Gastrocnemius medialis (tissue), 4 donors: Measurements from ENCODE around the gene C5AR1. TPM values are rescaled to one million over a fixed set of nuclear protein-coding genes. Genes with fewer than 3 reads are reported as not detected.
"Not testable (repeated sequence)": the region's sequence is repeated elsewhere in the genome, so short reads cannot be mapped to it uniquely, and the experiment has no call there.

Source experiments
- ATAC-seq, 2 donors: fragments of 150-250 bp; one replicate each; pipeline ENCODE4 v1.9.1; 2016
- DNase-seq, 2 donors: peaks; one replicate each; pipeline ENCODE4 v3.0.0-alpha.2; 2019
- H3K27ac ChIP-seq, 4 donors: fragments of 200-600 bp; sonication (generic); 1 replicate in 1 of 4; 2 replicates in 3 of 4; pipeline ENCODE4 v1.5.1; 2016 to 2018; ENCODE audit warnings: mild to moderate bottlenecking in 2 of 4, moderate library complexity in 1 of 4
- H3K27me3 ChIP-seq, 3 donors: fragments of 200-600 bp; sonication (generic) in 2 of 3; 1 replicate in 1 of 3; 2 replicates in 2 of 3; pipeline versions ENCODE4 v1.5.1 to v1.6.0; 2016 to 2019; ENCODE audit warnings: mild to moderate bottlenecking in 1 of 3, moderate library complexity in 1 of 3
- H3K36me3 ChIP-seq, 2 donors: fragments of 200-600 bp; sonication (generic) in 1 of 2; one replicate each; pipeline ENCODE4 v1.5.1; 2017 to 2018
- H3K4me1 ChIP-seq, 2 donors: fragments of 200-600 bp; sonication (generic) in 1 of 2; one replicate each; pipeline ENCODE4 v1.5.1; 2016 to 2017; ENCODE audit warnings: mild to moderate bottlenecking in 2 of 2
- H3K4me3 ChIP-seq, 4 donors: fragments of 200-600 bp; sonication (generic) in 3 of 4; 1 replicate in 1 of 4; 2 replicates in 3 of 4; pipeline ENCODE4 v1.5.1; 2016 to 2019; ENCODE audit warnings: mild to moderate bottlenecking in 2 of 4
- H3K9me3 ChIP-seq, 3 donors: fragments of 200-600 bp; sonication (generic) in 2 of 3; 1 replicate in 1 of 3; 2 replicates in 2 of 3; pipeline ENCODE4 v1.5.1; 2016 to 2019
- CTCF ChIP-seq, 5 experiments: fragments of 450-650 bp in 3 of 5; fragments of 200-600 bp in 2 of 5; sonication (generic) in 2 of 5; IDR thresholded peaks in 4 of 5; conservative IDR thresholded peaks in 1 of 5; 1 replicate in 4 of 5; 2 replicates in 1 of 5; pipeline ENCODE4 v1.5.1; 2016 to 2019; ENCODE audit warnings: antibody characterized with exemption in 5 of 5, mild to moderate bottlenecking in 3 of 5, moderate library complexity in 3 of 5
- POLR2A ChIP-seq, 2 donors: fragments of 450-650 bp; IDR thresholded peaks; one replicate each; pipeline ENCODE4 v1.6.1; 2017; ENCODE audit warnings: antibody characterized with exemption in 2 of 2, mild to moderate bottlenecking in 2 of 2, moderate library complexity in 2 of 2
- in situ Hi-C, 4 donors: fragments of 200-750 bp; cut with MboI; loops; one replicate each; pipeline versions ENCODE4 v1.15.0 to v1.8.0; 2017; ENCODE audit warnings: low sequenced_read_pairs in 4 of 4
- intact Hi-C: fragments of 100-400 bp; cut with DNase I; formaldehyde crosslinking; loops from one replicate; pipeline ENCODE4 v1.15.1; 2023; ENCODE audit warnings: low total_unique reads
- total RNA-seq, 4 donors: library from RNA; depleted of rRNA; stranded (reverse); fragments of >200 nt; gene quantifications; one replicate each; pipeline versions ENCODE4 v1.1.0 to v1.2.3, GENCODE V29; 2016

The C5AR1 gene
- total RNA-seq, 4 donors from 2014 or later, result 0.27 to 3.7 (median 2.1) TPM

- TF ChIP-seq CTCF (IDR thresholded peaks at IDR 0.05 in 4 of 5, conservative IDR thresholded peaks at IDR 0.05 in 1 of 5) (no peak), POLR2A (IDR thresholded peaks at IDR 0.05) (no peak)
- Histone ChIP-seq H3K4me1 (no peaks in the 10 kb centered on the region), H3K27me3 (no peaks in the 10 kb centered on the region), H3K4me3 (no peak overlapping the region), H3K9me3 (no peaks in the 10 kb centered on the region), H3K36me3 (peaks cover 0 to 73% of the 10 kb centered on the region in 2 donors), H3K27ac (no peak overlapping the region)
- in situ Hi-C loops, result no loop called here
- intact Hi-C loops, result no loop called here
- DNase-seq (no peak), ATAC-seq (no peak)
Measured at GRCh38 chr19:47363758-47364531, 54.3 kb downstream of the C5AR1 start.

GRCh38 chr19:47365455-47365854 is 55.8 kb downstream of the C5AR1 start:
- H3K27me3 ChIP-seq, H3K27ac ChIP-seq, H3K4me1 ChIP-seq, in situ Hi-C loops, H3K9me3 ChIP-seq, H3K4me3 ChIP-seq, DNase-seq, intact Hi-C loops: not testable (repeated sequence)
- peaks cover 0 to 73% of the 10 kb centered on the region in 2 donors for H3K36me3 ChIP-seq
- ATAC-seq, result peak; percentile 33 to 49

GRCh38 chr19:47370045-47370611 is 60.5 kb downstream of the C5AR1 start:
- DNase-seq (no peak), ATAC-seq (no peak)
- Histone ChIP-seq H3K4me1 (no peaks in the 10 kb centered on the region), H3K27me3 (no peaks in the 10 kb centered on the region), H3K4me3 (no peak overlapping the region), H3K36me3 (peaks cover 0 to 68% of the 10 kb centered on the region in 2 donors), H3K27ac (no peak overlapping the region), H3K9me3 (no peaks in the 10 kb centered on the region)
- intact Hi-C loops (no loop called here), in situ Hi-C loops (no loop called here)
- TF ChIP-seq CTCF (IDR thresholded peaks at IDR 0.05 in 4 of 5, conservative IDR thresholded peaks at IDR 0.05 in 1 of 5) (no peak), POLR2A (IDR thresholded peaks at IDR 0.05) (no peak)

GRCh38 chr19:47371261-47371660 is 61.6 kb downstream of the C5AR1 start:
- ATAC-seq, result no peak
- no peak overlapping the region for H3K4me3 ChIP-seq
- H3K36me3 ChIP-seq, result peaks cover 0 to 73% of the 10 kb centered on the region in 2 donors
- no peak for TF ChIP-seq POLR2A (IDR thresholded peaks at IDR 0.05)
- no peaks in the 10 kb centered on the region for H3K4me1 ChIP-seq
- no peaks in the 10 kb centered on the region for H3K9me3 ChIP-seq
- in situ Hi-C loops (no loop called here), intact Hi-C loops (no loop called here)
- DNase-seq, result no peak
- H3K27me3 ChIP-seq, result no peaks in the 10 kb centered on the region
- H3K27ac ChIP-seq, result no peak overlapping the region

Other genes starting within 250 kb of the C5AR1 start
- 10 to 100 TPM; 16.2 to 31.7 (median 22.8) TPM for gene ZC3H4, start 196.1 kb upstream of the C5AR1 start, total RNA-seq
- gene SAE1, start 179.0 kb upstream of the C5AR1 start, total RNA-seq, result 10 to 100 TPM; 29.7 to 74.6 (median 46.4) TPM
- gene BBC3, start 78.7 kb upstream of the C5AR1 start, total RNA-seq, result 1 to 10 TPM; 3.4 to 7.6 (median 4.2) TPM
- gene CCDC9, start 53.3 kb upstream of the C5AR1 start, total RNA-seq, result 10 to 100 TPM; 13.1 to 22.7 (median 18.5) TPM
- gene INAFM1, start 35.0 kb upstream of the C5AR1 start, total RNA-seq, result 1 to 10 TPM; 3.9 to 8.5 (median 7.2) TPM
- gene C5AR2, start 22.3 kb downstream of the C5AR1 start, total RNA-seq, result under 1 TPM; 0.15 to 0.97 (median 0.32) TPM
- gene DHX34, start 39.5 kb downstream of the C5AR1 start, total RNA-seq, result 10 to 100 TPM; 14.3 to 19.3 (median 14.7) TPM
- 1 to 10 TPM in 3 of 4 donors, under 1 TPM in 1; 0.24 to 5.4 (median 2.2) TPM for gene MEIS3, start 109.7 kb downstream of the C5AR1 start, total RNA-seq
- not detected for gene SLC8A2, start 162.0 kb downstream of the C5AR1 start, total RNA-seq
- 1 to 10 TPM in 3 of 4 donors, under 1 TPM in 1; 0.91 to 6.4 (median 3.9) TPM for gene KPTN, start 174.4 kb downstream of the C5AR1 start, total RNA-seq
- gene NAPA, start 205.2 kb downstream of the C5AR1 start, total RNA-seq, result 100 to 1,000 TPM; 127 to 272 (median 212) TPM